Stimulated activated naive CD8-positive, alpha-beta T cell treated with anti-CD3 and anti-CD28 coated beads, Interleukin-15, Interleukin-2, amounts not matched to agents 100 ng/mL and 50 ng/mL, for 24 hours (primary cell): ENCODE data around the gene NFX1.

Source experiments
- H3K27ac Mint-ChIP-seq: one replicate; pipeline ENCODE4 v1.8.0; 2021; ENCODE audit warnings: mild to moderate bottlenecking, mixed read lengths
- H3K27me3 Mint-ChIP-seq: one replicate; pipeline ENCODE4 v1.8.0; 2021; ENCODE audit warnings: mixed read lengths
- H3K36me3 Mint-ChIP-seq: one replicate; pipeline ENCODE4 v1.8.0; 2021; ENCODE audit warnings: low read depth, mixed read lengths
- H3K4me1 Mint-ChIP-seq: one replicate; pipeline ENCODE4 v1.8.0; 2021; ENCODE audit warnings: low read depth, mixed read lengths
- H3K4me3 Mint-ChIP-seq: one replicate; pipeline ENCODE4 v1.8.0; 2021; ENCODE audit warnings: mild to moderate bottlenecking, mixed read lengths
- H3K9me3 Mint-ChIP-seq: one replicate; pipeline ENCODE4 v1.8.0; 2021; ENCODE audit warnings: mixed read lengths

The NFX1 gene

GRCh38 chr9:33260372-33260771, 29.9 kb upstream of the NFX1 start:
- H3K4me3 Mint-ChIP-seq = no peak overlapping the region
- H3K9me3 Mint-ChIP-seq = no peaks in the 10 kb centered on the region
- H3K27me3 Mint-ChIP-seq = no peaks in the 10 kb centered on the region
- peaks cover 33% of the 10 kb centered on the region for H3K4me1 Mint-ChIP-seq
- H3K27ac Mint-ChIP-seq = no peak overlapping the region
- H3K36me3 Mint-ChIP-seq = peaks cover 75% of the 10 kb centered on the region

GRCh38 chr9:33263131-33264002, 26.9 kb upstream of the NFX1 start:
- peaks cover 69% of the 10 kb centered on the region for H3K36me3 Mint-ChIP-seq
- H3K27me3 Mint-ChIP-seq = no peaks in the 10 kb centered on the region
- H3K4me3 Mint-ChIP-seq = peak overlapping the region; percentile 98
- peak overlapping the region; percentile 97 for H3K27ac Mint-ChIP-seq
- H3K4me1 Mint-ChIP-seq = peaks cover 62% of the 10 kb centered on the region
- H3K9me3 Mint-ChIP-seq = no peaks in the 10 kb centered on the region

DNA sequence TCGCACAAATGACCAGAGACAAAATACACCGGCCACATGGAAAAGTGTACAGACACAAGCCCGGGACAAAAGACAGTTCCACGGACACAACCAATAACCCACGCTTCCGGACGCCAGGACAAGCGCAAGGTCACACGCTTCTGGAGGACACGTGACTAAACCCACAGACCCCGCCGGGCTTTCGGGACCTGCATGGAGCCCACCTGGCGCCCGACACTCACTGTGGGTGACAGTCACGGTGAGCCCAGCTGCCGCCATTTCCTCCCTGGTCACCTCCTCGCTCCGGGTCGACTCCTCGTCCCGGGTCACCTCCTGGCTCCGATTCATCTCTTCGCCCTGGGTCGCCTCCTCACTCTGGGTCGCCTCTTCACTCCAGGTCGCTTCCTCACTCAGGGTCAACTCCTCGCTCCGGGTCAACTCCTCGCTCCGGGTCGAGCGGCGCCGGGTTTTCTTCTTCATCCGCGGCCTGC, 26.3 kb upstream of the NFX1 start:
- H3K9me3 Mint-ChIP-seq = no peaks in the 10 kb centered on the region

GRCh38 chr9:33264473-33265177, 25.7 kb upstream of the NFX1 start, which contains the start of the genes BAG1 and CHMP5:
BAG1 (minus strand) TSS chr9:33264708.
CHMP5 (plus strand) TSS chr9:33265049; CDS start chr9:33265079, 30 bp downstream.
- H3K4me3 Mint-ChIP-seq = peak within 1 kb of the TSS; percentile 98
- peaks cover 63% of the 10 kb centered on the region for H3K36me3 Mint-ChIP-seq
- no peaks in the 10 kb centered on the region for H3K9me3 Mint-ChIP-seq
- H3K27ac Mint-ChIP-seq = peak within 1 kb of the TSS; percentile 97
- H3K4me1 Mint-ChIP-seq = peaks cover 59% of the 10 kb centered on the region
- no peaks in the 10 kb centered on the region for H3K27me3 Mint-ChIP-seq

More for the DNA sequence above, 26.3 kb upstream of the NFX1 start:
- Mint-ChIP-seq H3K4me1 (peaks cover 62% of the 10 kb centered on the region), H3K27ac (peak overlapping the region; percentile 97), H3K36me3 (peaks cover 68% of the 10 kb centered on the region), H3K4me3 (peak overlapping the region; percentile 98), H3K27me3 (no peaks in the 10 kb centered on the region)

GRCh38 chr9:33265211-33265865, 25.0 kb upstream of the NFX1 start:
- Mint-ChIP-seq H3K27ac (peak overlapping the region; percentile 94), H3K27me3 (no peaks in the 10 kb centered on the region), H3K9me3 (no peaks in the 10 kb centered on the region), H3K36me3 (peaks cover 61% of the 10 kb centered on the region), H3K4me1 (peaks cover 54% of the 10 kb centered on the region), H3K4me3 (peak overlapping the region; percentile 98)

DNA sequence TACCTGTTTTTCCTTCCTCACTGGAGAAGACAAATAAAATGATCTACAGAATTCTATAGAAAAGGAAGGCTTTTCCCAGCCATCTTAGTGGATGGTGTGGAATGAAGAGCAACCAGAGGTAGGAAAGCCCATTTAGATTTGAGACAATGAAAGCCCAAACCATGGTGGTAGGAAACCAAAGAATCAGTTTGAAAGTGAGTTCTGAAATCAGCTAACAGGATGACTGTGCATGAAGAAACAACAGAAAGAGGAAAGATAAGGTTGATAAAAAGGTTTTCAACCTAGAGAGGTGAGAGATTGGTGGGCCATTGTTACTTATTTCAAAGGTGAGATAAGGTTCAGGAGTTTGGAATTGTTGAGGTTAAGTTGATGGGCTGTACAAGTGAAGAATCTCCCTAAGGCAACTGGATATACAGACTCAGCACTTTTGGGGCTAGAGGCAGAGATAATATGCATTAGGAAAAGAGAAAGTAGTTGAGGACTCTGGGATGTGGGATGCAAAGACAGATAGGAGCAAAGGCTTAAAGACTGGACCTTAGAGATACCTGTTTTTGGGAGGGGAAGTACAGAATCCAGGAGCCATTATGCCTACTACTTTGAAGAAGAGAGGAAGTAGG, 23.1 kb upstream of the NFX1 start:
- Mint-ChIP-seq H3K9me3 (no peaks in the 10 kb centered on the region), H3K27me3 (no peaks in the 10 kb centered on the region), H3K36me3 (peaks cover 63% of the 10 kb centered on the region), H3K27ac (peak overlapping the region; percentile 78), H3K4me1 (peaks cover 41% of the 10 kb centered on the region), H3K4me3 (peak overlapping the region; percentile 34)

- Mint-ChIP-seq H3K4me1 (peaks cover 36% of the 10 kb centered on the region), H3K27ac (no peak overlapping the region), H3K9me3 (no peaks in the 10 kb centered on the region), H3K27me3 (no peaks in the 10 kb centered on the region), H3K4me3 (no peak overlapping the region), H3K36me3 (peaks cover 70% of the 10 kb centered on the region)
Measured at GRCh38 chr9:33270146-33270545, 20.2 kb upstream of the NFX1 start.

DNA sequence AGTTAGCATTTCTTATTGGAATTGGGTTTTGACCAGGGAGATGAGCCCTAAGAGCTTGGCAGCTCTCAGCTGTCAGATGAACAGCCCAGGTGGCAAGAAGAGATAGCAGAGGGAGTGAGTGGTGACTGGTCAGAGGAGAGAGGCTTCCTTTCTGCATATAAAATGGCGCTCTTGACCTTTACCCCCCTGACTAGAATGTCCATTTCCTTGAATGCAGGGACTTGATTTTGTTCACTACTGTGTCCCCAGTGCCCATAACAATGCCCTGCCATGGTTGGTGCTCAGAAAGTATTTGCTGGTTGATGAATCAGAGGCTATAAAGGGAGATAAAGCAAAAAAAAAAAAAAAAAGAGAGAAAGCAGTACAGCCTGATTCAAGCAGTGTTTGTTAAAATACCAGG, 18.3 kb upstream of the NFX1 start:
- Mint-ChIP-seq H3K4me3 (no peak overlapping the region), H3K4me1 (peaks cover 17% of the 10 kb centered on the region), H3K27me3 (no peaks in the 10 kb centered on the region), H3K27ac (no peak overlapping the region), H3K36me3 (peaks cover 77% of the 10 kb centered on the region), H3K9me3 (no peaks in the 10 kb centered on the region)

DNA sequence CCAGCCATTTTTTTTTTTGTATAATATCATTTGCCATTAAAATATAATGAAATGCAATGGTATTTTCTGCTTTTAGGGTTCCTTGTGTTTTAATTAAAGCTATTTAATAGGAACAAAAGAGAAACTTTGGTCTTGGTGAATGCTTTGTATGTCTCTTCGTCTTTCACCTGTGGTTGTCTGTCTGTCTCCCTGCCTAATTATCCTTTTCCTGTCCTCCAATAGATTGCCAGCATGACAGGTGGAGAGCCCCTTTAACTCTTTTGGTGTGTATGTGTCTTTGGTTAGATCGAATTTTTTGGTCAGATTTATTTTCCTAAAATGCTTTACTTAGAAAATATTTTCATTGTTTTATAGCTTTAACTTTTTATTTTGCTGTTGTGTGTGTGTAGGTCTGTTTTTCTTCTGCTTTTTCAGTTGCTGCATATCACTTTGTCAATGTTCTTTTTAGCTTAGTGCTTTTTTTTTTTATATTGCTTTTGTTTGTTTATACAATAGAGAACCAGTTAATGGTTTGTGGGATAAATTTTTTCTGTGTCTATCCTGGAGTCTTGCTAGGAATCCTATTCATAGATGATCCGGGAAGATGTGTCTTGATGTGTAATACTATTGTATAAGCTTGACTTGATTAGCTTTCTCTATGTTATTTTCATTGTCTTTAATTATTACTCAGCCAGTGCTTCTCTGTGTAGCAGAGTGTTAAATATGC, 16.9 kb upstream of the NFX1 start:
- Mint-ChIP-seq H3K4me3 (no peak overlapping the region), H3K9me3 (no peaks in the 10 kb centered on the region), H3K36me3 (peaks cover 77% of the 10 kb centered on the region), H3K4me1 (peaks cover 13% of the 10 kb centered on the region), H3K27me3 (no peaks in the 10 kb centered on the region), H3K27ac (peak overlapping the region; percentile 43)

GRCh38 chr9:33273972-33274328, 16.4 kb upstream of the NFX1 start:
- peaks cover 13% of the 10 kb centered on the region for H3K4me1 Mint-ChIP-seq
- peaks cover 75% of the 10 kb centered on the region for H3K36me3 Mint-ChIP-seq
- H3K27me3 Mint-ChIP-seq = no peaks in the 10 kb centered on the region
- no peak overlapping the region for H3K4me3 Mint-ChIP-seq
- H3K27ac Mint-ChIP-seq = no peak overlapping the region
- no peaks in the 10 kb centered on the region for H3K9me3 Mint-ChIP-seq

GRCh38 chr9:33277484-33277883, 12.8 kb upstream of the NFX1 start:
- peak overlapping the region; percentile 73 for H3K27ac Mint-ChIP-seq
- no peaks in the 10 kb centered on the region for H3K27me3 Mint-ChIP-seq
- no peaks in the 10 kb centered on the region for H3K9me3 Mint-ChIP-seq
- H3K4me1 Mint-ChIP-seq = peaks cover 15% of the 10 kb centered on the region
- H3K4me3 Mint-ChIP-seq = no peak overlapping the region
- H3K36me3 Mint-ChIP-seq = peaks cover 64% of the 10 kb centered on the region

DNA sequence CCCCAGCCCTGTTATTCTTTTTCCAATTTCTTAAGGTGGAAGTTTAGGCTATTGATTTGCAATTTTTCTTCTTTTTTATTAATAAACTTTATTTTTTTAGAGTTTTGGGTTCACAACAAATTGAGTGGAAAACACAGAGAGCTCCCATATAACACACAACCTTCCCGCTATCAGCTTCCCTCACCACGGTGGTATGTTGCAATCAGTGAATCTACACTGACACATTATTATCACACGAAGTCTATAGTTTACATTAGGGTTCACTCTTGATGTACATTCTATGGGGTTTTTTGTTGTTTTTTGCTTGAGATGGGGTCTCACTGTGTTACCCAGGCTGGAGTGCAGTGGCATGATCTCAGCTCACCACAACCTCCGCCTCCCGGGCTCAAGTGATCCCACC, 4.8 kb upstream of the NFX1 start:
- Mint-ChIP-seq H3K36me3 (peaks cover 14% of the 10 kb centered on the region), H3K4me3 (no peak overlapping the region), H3K4me1 (peaks cover 18% of the 10 kb centered on the region), H3K27ac (no peak overlapping the region), H3K9me3 (no peaks in the 10 kb centered on the region), H3K27me3 (no peaks in the 10 kb centered on the region)

DNA sequence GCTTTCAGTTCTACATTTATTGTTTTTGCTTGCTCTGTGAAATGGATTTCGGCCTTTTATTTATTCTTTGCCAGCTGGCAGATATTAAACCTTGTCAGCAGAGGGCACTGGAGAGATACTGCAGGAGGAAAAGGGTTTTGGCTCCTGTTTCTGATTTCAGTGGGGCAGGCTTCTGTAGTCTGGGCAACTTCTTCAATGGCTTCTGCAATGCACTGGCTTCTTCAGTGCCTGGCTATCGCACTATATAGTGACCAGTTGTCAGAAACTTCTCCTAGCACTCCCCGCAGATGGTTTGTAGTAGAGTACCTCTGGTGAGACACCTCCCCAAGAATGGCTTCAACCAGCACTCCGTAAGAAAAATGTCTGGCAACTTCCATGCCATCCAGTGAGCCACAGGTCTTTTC, 3.2 kb upstream of the NFX1 start:
- H3K4me1 Mint-ChIP-seq = peaks cover 34% of the 10 kb centered on the region
- no peaks in the 10 kb centered on the region for H3K27me3 Mint-ChIP-seq
- H3K9me3 Mint-ChIP-seq = no peaks in the 10 kb centered on the region
- no peak overlapping the region for H3K4me3 Mint-ChIP-seq
- H3K36me3 Mint-ChIP-seq = peaks cover 23% of the 10 kb centered on the region
- H3K27ac Mint-ChIP-seq = no peak overlapping the region

- peaks cover 25% of the 10 kb centered on the region for H3K36me3 Mint-ChIP-seq
- H3K4me3 Mint-ChIP-seq = peak overlapping the region; percentile 30
- no peaks in the 10 kb centered on the region for H3K9me3 Mint-ChIP-seq
- no peaks in the 10 kb centered on the region for H3K27me3 Mint-ChIP-seq
- H3K4me1 Mint-ChIP-seq = peaks cover 45% of the 10 kb centered on the region
- peak overlapping the region; percentile 84 for H3K27ac Mint-ChIP-seq
Measured at GRCh38 chr9:33288235-33288634, 2.1 kb upstream of the NFX1 start.
